B cell (primary cell): ENCODE data around the gene COL28A1.

ENCODE experiments used
- CTCF ChIP-seq: fragments of 200-600 bp; IDR thresholded peaks from one replicate; pipeline ENCODE4 v1.8.0; 2022; ENCODE audit warnings: antibody characterized with exemption, mild to moderate bottlenecking
- EZH2 ChIP-seq: IDR thresholded peaks from 2 replicates; pipeline ENCODE4 v1.6.1; 2012; ENCODE audit warnings: borderline replicate concordance, low read depth, mild to moderate bottlenecking, moderate library complexity, low read length; ENCODE audit not compliant: insufficient read depth, poor library complexity, severe bottlenecking

- TF ChIP-seq CTCF (no peak), EZH2 (no peak)
Observed at GRCh38 chr7:7421826-7422225, 113.8 kb downstream of the COL28A1 start.
